ENCODE data around the gene IPMK.

The IPMK gene

DNA sequence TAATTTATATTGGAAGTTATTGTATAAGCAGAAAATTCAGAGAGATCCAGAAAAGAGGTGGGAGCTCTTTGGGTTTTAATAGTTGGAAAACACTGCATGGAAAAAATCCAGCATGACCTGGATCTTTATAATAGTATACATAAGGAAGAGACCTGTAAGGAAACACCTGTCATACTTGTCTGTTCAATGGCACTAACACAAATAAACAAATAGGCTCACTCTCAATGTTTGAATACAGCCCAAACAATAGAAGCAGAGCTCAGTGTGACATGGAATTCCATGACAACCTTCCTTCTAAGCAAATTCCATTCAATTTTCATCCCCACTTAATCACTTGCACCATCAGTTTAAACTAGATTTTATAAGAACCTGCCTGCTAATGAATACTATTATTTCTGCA, 33.0 kb upstream of the IPMK start:
- POLR2A ChIA-PET, result interaction anchor here (0.9 kb wide), 1 partner anchor 35 kb away, joined by 3 read pairs; no protein-coding TSS in a partner anchor
- no peak for TF ChIP-seq ZNF473 (tag by site-specific recombination; IDR thresholded peaks at IDR 0.05)
- no peak for TF ChIP-seq ZNF549 (tag by site-specific recombination; IDR thresholded peaks at IDR 0.05)
- TF ChIP-seq ZNF571 (tag by site-specific recombination; IDR thresholded peaks at IDR 0.05), result no peak
- TF ChIP-seq YY1 (tag by site-specific recombination; IDR thresholded peaks at IDR 0.05), result no peak
- no peak for TF ChIP-seq ZNF791 (tag by site-specific recombination; IDR thresholded peaks at IDR 0.05)
- TF ChIP-seq GLIS1 (tag by site-specific recombination; IDR thresholded peaks at IDR 0.05), result no peak
- TF ChIP-seq OSR2 (tag by site-specific recombination; IDR thresholded peaks at IDR 0.05), result no peak
- no peak for TF ChIP-seq ZNF654 (tag by site-specific recombination; IDR thresholded peaks at IDR 0.05; ENCODE audit: low read depth)
- no peak for TF ChIP-seq ZNF214 (tag by site-specific recombination; IDR thresholded peaks at IDR 0.05; ENCODE audit: borderline replicate concordance)
- TF ChIP-seq ZNF664 (tag by site-specific recombination; IDR thresholded peaks at IDR 0.05), result no peak
- TF ChIP-seq REPIN1 (tag by site-specific recombination; IDR thresholded peaks at IDR 0.05; ENCODE audit: low read depth), result no peak
- TF ChIP-seq, protein P1, sequence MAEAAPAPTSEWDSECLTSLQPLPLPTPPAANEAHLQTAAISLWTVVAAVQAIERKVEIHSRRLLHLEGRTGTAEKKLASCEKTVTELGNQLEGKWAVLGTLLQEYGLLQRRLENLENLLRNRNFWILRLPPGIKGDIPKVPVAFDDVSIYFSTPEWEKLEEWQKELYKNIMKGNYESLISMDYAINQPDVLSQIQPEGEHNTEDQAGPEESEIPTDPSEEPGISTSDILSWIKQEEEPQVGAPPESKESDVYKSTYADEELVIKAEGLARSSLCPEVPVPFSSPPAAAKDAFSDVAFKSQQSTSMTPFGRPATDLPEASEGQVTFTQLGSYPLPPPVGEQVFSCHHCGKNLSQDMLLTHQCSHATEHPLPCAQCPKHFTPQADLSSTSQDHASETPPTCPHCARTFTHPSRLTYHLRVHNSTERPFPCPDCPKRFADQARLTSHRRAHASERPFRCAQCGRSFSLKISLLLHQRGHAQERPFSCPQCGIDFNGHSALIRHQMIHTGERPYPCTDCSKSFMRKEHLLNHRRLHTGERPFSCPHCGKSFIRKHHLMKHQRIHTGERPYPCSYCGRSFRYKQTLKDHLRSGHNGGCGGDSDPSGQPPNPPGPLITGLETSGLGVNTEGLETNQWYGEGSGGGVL (tag by site-specific recombination; IDR thresholded peaks at IDR 0.05), result no peak
- H3K27ac ChIP-seq (ENCODE audit: extremely low read depth, low read depth, low read length), result no peak overlapping the region
- CTCF ChIA-PET, result interaction anchor here (1.0 to 4.4 kb wide), 17 partner anchors 10 to 1078 kb away, joined by 3 to 34 read pairs (median 7); no protein-coding TSS in a partner anchor
- H3K4me1 ChIP-seq (ENCODE audit: control insufficient read depth, insufficient read depth, low read length), result peaks cover 9% of the 10 kb centered on the region; the same call in 1 of the 2 replicates
- H3K36me3 ChIP-seq (ENCODE audit: control insufficient read depth in 2 of 2, insufficient read depth in 1 of 2, low read length in 2 of 2), result no peaks in the 10 kb centered on the region
- H3K9me3 ChIP-seq (ENCODE audit: control insufficient read depth, insufficient read depth, low read depth, low read length), result no peaks in the 10 kb centered on the region
- no peak overlapping the region for H3K4me3 ChIP-seq (ENCODE audit: low read depth, low read length)

DNA sequence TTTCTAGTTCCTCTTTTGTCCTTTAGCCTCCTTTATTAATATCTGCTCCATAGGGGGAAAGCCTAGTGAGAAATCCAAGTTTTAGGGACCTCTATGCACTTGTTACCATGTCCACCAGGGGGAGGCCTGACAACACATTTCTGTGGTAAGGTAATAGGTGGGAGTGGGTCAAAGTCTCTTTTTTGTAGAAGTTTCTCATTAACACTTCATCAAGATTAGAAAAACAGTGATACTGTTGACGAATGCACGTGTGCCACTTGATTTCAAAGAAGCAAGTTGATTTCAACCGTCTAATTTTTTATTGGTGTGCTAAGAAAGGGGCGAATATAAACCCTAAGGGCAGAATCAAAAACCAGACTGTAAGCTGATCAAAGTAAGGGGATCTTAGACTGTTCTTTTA, 31.9 kb upstream of the IPMK start:
- Histone ChIP-seq H3K9me3 (ENCODE audit: control insufficient read depth, insufficient read depth, low read depth, low read length) (no peaks in the 10 kb centered on the region), H3K36me3 (ENCODE audit: control insufficient read depth in 2 of 2, insufficient read depth in 1 of 2, low read length in 2 of 2) (no peaks in the 10 kb centered on the region), H3K4me1 (ENCODE audit: control insufficient read depth, insufficient read depth, low read length) (peaks cover 9% of the 10 kb centered on the region; the same call in 1 of the 2 replicates), H3K4me3 (ENCODE audit: low read depth, low read length) (no peak overlapping the region), H3K27ac (ENCODE audit: extremely low read depth, low read depth, low read length) (no peak overlapping the region)
- TF ChIP-seq ZNF654 (tag by site-specific recombination; IDR thresholded peaks at IDR 0.05; ENCODE audit: low read depth) (peak; percentile 73), BCL11A (tag by site-specific recombination; IDR thresholded peaks at IDR 0.05; ENCODE audit: low read depth) (no peak), ZNF571 (tag by site-specific recombination; IDR thresholded peaks at IDR 0.05) (no peak), FEZF1 (tag by site-specific recombination; IDR thresholded peaks at IDR 0.05) (peak; percentile 51; the same call in 1 of the 2 replicates)
- TF ChIP-seq, protein P2, sequence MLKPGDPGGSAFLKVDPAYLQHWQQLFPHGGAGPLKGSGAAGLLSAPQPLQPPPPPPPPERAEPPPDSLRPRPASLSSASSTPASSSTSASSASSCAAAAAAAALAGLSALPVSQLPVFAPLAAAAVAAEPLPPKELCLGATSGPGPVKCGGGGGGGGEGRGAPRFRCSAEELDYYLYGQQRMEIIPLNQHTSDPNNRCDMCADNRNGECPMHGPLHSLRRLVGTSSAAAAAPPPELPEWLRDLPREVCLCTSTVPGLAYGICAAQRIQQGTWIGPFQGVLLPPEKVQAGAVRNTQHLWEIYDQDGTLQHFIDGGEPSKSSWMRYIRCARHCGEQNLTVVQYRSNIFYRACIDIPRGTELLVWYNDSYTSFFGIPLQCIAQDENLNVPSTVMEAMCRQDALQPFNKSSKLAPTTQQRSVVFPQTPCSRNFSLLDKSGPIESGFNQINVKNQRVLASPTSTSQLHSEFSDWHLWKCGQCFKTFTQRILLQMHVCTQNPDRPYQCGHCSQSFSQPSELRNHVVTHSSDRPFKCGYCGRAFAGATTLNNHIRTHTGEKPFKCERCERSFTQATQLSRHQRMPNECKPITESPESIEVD (tag by site-specific recombination; IDR thresholded peaks at IDR 0.05), result peak; percentile 61
- TF ChIP-seq, protein P3, sequence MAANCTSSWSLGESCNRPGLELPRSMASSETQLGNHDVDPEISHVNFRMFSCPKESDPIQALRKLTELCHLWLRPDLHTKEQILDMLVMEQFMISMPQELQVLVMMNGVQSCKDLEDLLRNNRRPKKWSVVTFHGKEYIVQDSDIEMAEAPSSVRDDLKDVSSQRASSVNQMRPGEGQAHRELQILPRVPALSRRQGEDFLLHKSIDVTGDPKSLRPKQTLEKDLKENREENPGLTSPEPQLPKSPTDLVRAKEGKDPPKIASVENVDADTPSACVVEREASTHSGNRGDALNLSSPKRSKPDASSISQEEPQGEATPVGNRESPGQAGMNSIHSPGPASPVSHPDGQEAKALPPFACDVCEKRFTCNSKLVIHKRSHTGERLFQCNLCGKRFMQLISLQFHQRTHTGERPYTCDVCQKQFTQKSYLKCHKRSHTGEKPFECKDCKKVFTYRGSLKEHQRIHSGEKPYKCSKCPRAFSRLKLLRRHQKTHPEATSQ (tag by site-specific recombination; IDR thresholded peaks at IDR 0.05), result no peak
- ChIA-PET POLR2A (no interaction called here), CTCF (interaction anchor here (0.5 to 4.4 kb wide), 43 partner anchors 8 to 1529 kb away, joined by 3 to 34 read pairs (median 5); partner anchors contain the start of genes TFAM and UBE2D1)

DNA sequence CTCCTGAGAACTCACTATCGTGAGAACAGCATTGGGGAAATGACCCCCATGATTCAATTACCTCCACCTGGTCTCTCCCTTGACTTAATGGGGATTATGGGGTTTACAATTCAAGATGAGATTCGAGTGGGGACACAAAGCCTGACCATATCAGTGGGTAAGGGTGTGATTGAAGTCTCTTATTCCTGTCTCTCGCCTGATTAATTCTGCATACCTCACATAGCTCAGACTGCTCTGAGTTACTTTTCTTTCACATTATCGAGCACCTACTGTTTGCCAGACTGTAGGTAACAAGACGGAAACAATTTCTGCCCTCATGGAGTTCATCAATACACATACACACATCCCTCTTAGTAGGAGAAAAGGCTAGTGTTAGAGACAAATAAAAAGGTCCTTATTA, 26.3 kb upstream of the IPMK start:
- ChIA-PET POLR2A (interaction anchor here (1.2 kb wide), 1 partner anchor 25 kb away, joined by 3 read pairs; the partner anchor contains the start of gene CISD1), CTCF (interaction anchor here (0.6 to 3.5 kb wide), 2 partner anchors 91 to 117 kb away, joined by 3 to 24 read pairs; no protein-coding TSS in a partner anchor)
- H3K4me1 ChIP-seq (ENCODE audit: control insufficient read depth, insufficient read depth, low read length), result no peaks in the 10 kb centered on the region
- H3K27ac ChIP-seq (ENCODE audit: extremely low read depth, low read depth, low read length), result no peak overlapping the region
- peaks cover 0 to 3% of the 10 kb centered on the region in 2 experiments; a peak in 1 of 3 replicates for H3K36me3 ChIP-seq (ENCODE audit: control insufficient read depth in 2 of 2, insufficient read depth in 1 of 2, low read length in 2 of 2)
- H3K9me3 ChIP-seq (ENCODE audit: control insufficient read depth, insufficient read depth, low read depth, low read length), result no peaks in the 10 kb centered on the region
- no peak overlapping the region for H3K4me3 ChIP-seq (ENCODE audit: low read depth, low read length)
- TF ChIP-seq ZBTB8A (tag by site-specific recombination; IDR thresholded peaks at IDR 0.05), result no peak
- no peak for TF ChIP-seq ZNF202 (tag by site-specific recombination; IDR thresholded peaks at IDR 0.05; ENCODE audit: borderline replicate concordance)
- no peak for TF ChIP-seq ZNF146 (tag by site-specific recombination; IDR thresholded peaks at IDR 0.05)
- no peak for TF ChIP-seq ZFP41 (tag by site-specific recombination; IDR thresholded peaks at IDR 0.05; ENCODE audit: borderline replicate concordance)
- TF ChIP-seq, protein P4, sequence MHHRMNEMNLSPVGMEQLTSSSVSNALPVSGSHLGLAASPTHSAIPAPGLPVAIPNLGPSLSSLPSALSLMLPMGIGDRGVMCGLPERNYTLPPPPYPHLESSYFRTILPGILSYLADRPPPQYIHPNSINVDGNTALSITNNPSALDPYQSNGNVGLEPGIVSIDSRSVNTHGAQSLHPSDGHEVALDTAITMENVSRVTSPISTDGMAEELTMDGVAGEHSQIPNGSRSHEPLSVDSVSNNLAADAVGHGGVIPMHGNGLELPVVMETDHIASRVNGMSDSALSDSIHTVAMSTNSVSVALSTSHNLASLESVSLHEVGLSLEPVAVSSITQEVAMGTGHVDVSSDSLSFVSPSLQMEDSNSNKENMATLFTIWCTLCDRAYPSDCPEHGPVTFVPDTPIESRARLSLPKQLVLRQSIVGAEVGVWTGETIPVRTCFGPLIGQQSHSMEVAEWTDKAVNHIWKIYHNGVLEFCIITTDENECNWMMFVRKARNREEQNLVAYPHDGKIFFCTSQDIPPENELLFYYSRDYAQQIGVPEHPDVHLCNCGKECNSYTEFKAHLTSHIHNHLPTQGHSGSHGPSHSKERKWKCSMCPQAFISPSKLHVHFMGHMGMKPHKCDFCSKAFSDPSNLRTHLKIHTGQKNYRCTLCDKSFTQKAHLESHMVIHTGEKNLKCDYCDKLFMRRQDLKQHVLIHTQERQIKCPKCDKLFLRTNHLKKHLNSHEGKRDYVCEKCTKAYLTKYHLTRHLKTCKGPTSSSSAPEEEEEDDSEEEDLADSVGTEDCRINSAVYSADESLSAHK (tag by site-specific recombination; IDR thresholded peaks at IDR 0.05), result no peak
- no peak for TF ChIP-seq ZNF433 (tag by site-specific recombination; IDR thresholded peaks at IDR 0.05; ENCODE audit: low read depth)
- TF ChIP-seq ZNF138 (tag by site-specific recombination; IDR thresholded peaks at IDR 0.05; ENCODE audit: borderline replicate concordance), result no peak
- no peak for TF ChIP-seq ZNF658 (tag by site-specific recombination; IDR thresholded peaks at IDR 0.05)
- TF ChIP-seq ZNF354C (tag by site-specific recombination; IDR thresholded peaks at IDR 0.05; ENCODE audit: borderline replicate concordance, low read depth), result no peak
- no peak for TF ChIP-seq ZNF549 (tag by site-specific recombination; IDR thresholded peaks at IDR 0.05)

Measured in HEK293 (cell line).